K562 (cell line): ENCODE measurements around the gene RPTOR. TPM values are rescaled to one million over a fixed set of nuclear protein-coding genes. Genes with fewer than 3 reads are reported as not detected.

Source experiments
- FOXO4 ChIP-seq: fragments of 450-650 bp; formaldehyde crosslinking; IDR thresholded peaks from 2 replicates; pipeline ENCODE4 v1.4.0; 2020; ENCODE audit warnings: mild to moderate bottlenecking, moderate library complexity
- HDAC6 ChIP-seq: IDR thresholded peaks from 2 replicates; pipeline ENCODE4 v1.6.1; 2012; ENCODE audit warnings: low read depth, mild to moderate bottlenecking, control low read depth, inconsistent platforms, low read length, moderate library complexity
- KDM5B ChIP-seq: fragments of 200-600 bp; sonication (generic); IDR thresholded peaks from 2 replicates; pipeline ENCODE4 v1.6.1; 2012; ENCODE audit warnings: low read depth, mild to moderate bottlenecking, moderate library complexity, low read length, control low read depth, inconsistent platforms; ENCODE audit not compliant: insufficient replicate concordance
- NONO ChIP-seq, 2 experiments: fragments of 200-400 bp in 1 of 2; fragments of 450-650 bp in 1 of 2; formaldehyde crosslinking in 1 of 2; IDR thresholded peaks; 2 replicates each; pipeline ENCODE4 v1.6.1; 2017; ENCODE audit warnings: low read depth in 2 of 2, mild to moderate bottlenecking in 2 of 2, moderate library complexity in 2 of 2, low read length in 1 of 2
- PHTF2 ChIP-seq: fragments of 250-450 bp; sonication (Bioruptor Pico); IDR thresholded peaks from 2 replicates; pipeline ENCODE4 v1.5.0; 2021; ENCODE audit warnings: mild to moderate bottlenecking
- POLR2G ChIP-seq: fragments of 200-400 bp; formaldehyde crosslinking; IDR thresholded peaks from 2 replicates; pipeline ENCODE4 v1.6.1; 2017; ENCODE audit warnings: low read depth, mild to moderate bottlenecking, antibody characterized with exemption, low read length, moderate library complexity
- TRIM28 ChIP-seq: fragments of 450-650 bp; IDR thresholded peaks from 2 replicates; pipeline ENCODE4 v1.6.1; 2017
- ZKSCAN3 ChIP-seq: fragments of 250-450 bp; sonication (Bioruptor Pico); IDR thresholded peaks from 2 replicates; pipeline ENCODE4 v1.4.0; 2020
- ZNF174 ChIP-seq: fragments of 250-450 bp; sonication (Bioruptor Pico); IDR thresholded peaks from 2 replicates; pipeline ENCODE4 v1.4.0; 2020; ENCODE audit warnings: mild to moderate bottlenecking
- ZNF280B ChIP-seq: fragments of 250-450 bp; sonication (Bioruptor Pico); IDR thresholded peaks from 2 replicates; pipeline ENCODE4 v1.5.1; 2021; ENCODE audit warnings: mild to moderate bottlenecking
- ZNF316 ChIP-seq: fragments of 450-650 bp; IDR thresholded peaks from 2 replicates; pipeline ENCODE4 v1.6.1; 2016
- ZNF407 ChIP-seq: fragments of 450-650 bp; IDR thresholded peaks from 2 replicates; pipeline ENCODE4 v1.6.1; 2016; ENCODE audit warnings: low read depth
- ZNF41 ChIP-seq: fragments of 250-450 bp; sonication (Bioruptor Pico); conservative IDR thresholded peaks from 2 replicates; pipeline ENCODE4 v1.4.0; 2020; ENCODE audit warnings: mild to moderate bottlenecking
- ZNF444 ChIP-seq: fragments of 250-450 bp; sonication (Bioruptor Pico); IDR thresholded peaks from 2 replicates; pipeline ENCODE4 v1.4.0; 2020; ENCODE audit warnings: mild to moderate bottlenecking, moderate library complexity
- ZNF551 ChIP-seq: fragments of 250-450 bp; sonication (Bioruptor Pico); IDR thresholded peaks from 2 replicates; pipeline ENCODE4 v1.5.0; 2021; ENCODE audit warnings: mild to moderate bottlenecking, moderate library complexity
- ZNF655 ChIP-seq: fragments of 250-450 bp; sonication (Bioruptor Pico); IDR thresholded peaks from 2 replicates; pipeline ENCODE4 v1.5.0; 2021
- polyA plus RNA-seq, 8 experiments: library from polyadenylated mRNA; depleted of rRNA in 4 of 8; stranded (reverse) in 5 of 8; unstranded in 3 of 8; fragments of >200 nt; fragmentation: Nextera tagmentation in 2 of 8; fragmentation: Illumina TruSeq in 1 of 8; extraction: Ambion mirVana in 2 of 8; extraction: Trizol in 1 of 8; gene quantifications; 2 replicates each; pipeline versions ENCODE4 v1.2.1 to v1.2.3, GENCODE V29; 2011 to 2014; ENCODE audit warnings: inconsistent platforms in 1 of 8, missing spikeins in 1 of 8
- total RNA-seq, 7 experiments: library from RNA; depleted of rRNA in 6 of 7; stranded (reverse); fragments of >200 nt in 6 of 7; fragmentation: Illumina TruSeq in 2 of 7; extraction: Trizol in 2 of 7; gene quantifications; 2 replicates each; pipeline versions ENCODE4 v1.2.1 to v1.2.3, GENCODE V29; 2011 to 2021; ENCODE audit warnings: low replicate concordance in 1 of 7

Gene RPTOR
- total and polyA plus RNA-seq, 9 of the 15 experiments (the other 6 are each of a cell fraction or from before 2014, with no cell fraction given) = 0.24 to 54.1 (median 10.2) TPM

- TF ChIP-seq ZNF407 (no peak), PHTF2 (CRISPR knock-in tag) (no peak), ZNF316 (no peak), POLR2G (peak; percentile 7; the same call in 1 of the 2 replicates), FOXO4 (CRISPR knock-in tag) (no peak), ZNF444 (CRISPR knock-in tag) (no peak), HDAC6 (no peak), ZNF655 (no peak), ZNF174 (CRISPR knock-in tag) (no peak), NONO (IDR thresholded peaks at IDR 0.05; ENCODE audit: low read depth in 2 of 2, low read length in 1 of 2) (no peak), ZNF551 (CRISPR knock-in tag) (no peak), ZNF41 (CRISPR knock-in tag) (no peak), TRIM28 (no peak), ZNF280B (CRISPR knock-in tag) (no peak), KDM5B (peak; percentile 8), ZKSCAN3 (no peak)
These were observed 447.7 kb downstream of the RPTOR start (continued) for GRCh38 chr17:80992077-80992947.
